NCI-H510A treated with DMSO at 0.1 percent for 48 hours (cell line): ENCODE data around the gene CRB1.
"Not testable (repeated sequence)": the region's sequence is repeated elsewhere in the genome, so short reads cannot be mapped to it uniquely, and the experiment has no call there.

Source experiments
- DNase-seq: peaks from one replicate; lab custom pipeline; 2025; lab: John Stamatoyannopoulos, UW

CRB1 gene

GRCh38 chr1:197399755-197400521, 131.9 kb downstream of the CRB1 start:
- DNase-seq, result peak; percentile 45

- DNase-seq, result no peak
Observed at GRCh38 chr1:197400522-197400902, 132.5 kb downstream of the CRB1 start.

- DNase-seq, result no peak
Observed at GRCh38 chr1:197402189-197402588, 134.1 kb downstream of the CRB1 start.

- not testable (repeated sequence) for DNase-seq
Observed at GRCh38 chr1:197404774-197405173, 136.7 kb downstream of the CRB1 start.

GRCh38 chr1:197405614-197406013, 137.6 kb downstream of the CRB1 start:
- DNase-seq, result not testable (repeated sequence)

- no peak for DNase-seq
Observed at GRCh38 chr1:197413564-197413963, 145.5 kb downstream of the CRB1 start.

GRCh38 chr1:197415221-197415620, 147.2 kb downstream of the CRB1 start:
- DNase-seq, result no peak

- DNase-seq, result no peak
Observed at GRCh38 chr1:197418693-197419092, 150.6 kb downstream of the CRB1 start.

GRCh38 chr1:197422993-197423392, 154.9 kb downstream of the CRB1 start:
- no peak for DNase-seq

- DNase-seq, result no peak
Observed at GRCh38 chr1:197424380-197424779, 156.3 kb downstream of the CRB1 start.

- DNase-seq, result no peak
Observed at GRCh38 chr1:197429372-197429771, 161.3 kb downstream of the CRB1 start.

GRCh38 chr1:197435224-197435623, 167.2 kb downstream of the CRB1 start:
- DNase-seq, result no peak

- DNase-seq, result no peak
Observed at GRCh38 chr1:197437601-197438000, 169.5 kb downstream of the CRB1 start.

GRCh38 chr1:197438010-197438790, 170.1 kb downstream of the CRB1 start:
- DNase-seq, result no peak

GRCh38 chr1:197439708-197440280, 171.7 kb downstream of the CRB1 start:
- DNase-seq, result no peak

GRCh38 chr1:197440715-197441114, 172.7 kb downstream of the CRB1 start:
- DNase-seq, result no peak

- DNase-seq, result no peak
Observed at GRCh38 chr1:197441999-197442414, 174.0 kb downstream of the CRB1 start.

- no peak for DNase-seq
Observed at GRCh38 chr1:197444755-197445154, 176.7 kb downstream of the CRB1 start.

GRCh38 chr1:197448121-197448779, 180.2 kb downstream of the CRB1 start:
- no peak for DNase-seq

- DNase-seq, result no peak
Observed at GRCh38 chr1:197451381-197451780, 183.3 kb downstream of the CRB1 start.

- DNase-seq, result no peak
Observed at GRCh38 chr1:197453376-197454058, 185.5 kb downstream of the CRB1 start.

GRCh38 chr1:197462539-197462938, 194.5 kb downstream of the CRB1 start:
- no peak for DNase-seq
